ENCODE measurements around the gene PLA2G4C. TPM values are rescaled to one million over a fixed set of nuclear protein-coding genes. Genes with fewer than 3 reads are reported as not detected.

The PLA2G4C gene
- total and polyA plus RNA-seq, 2 donors from 2014 or later = 11.0 to 16.5 TPM

- Histone ChIP-seq H3K9ac (ENCODE audit: low read length in 3 of 3) (no peak overlapping the region), H3K27ac (ENCODE audit: low read depth in 2 of 2, low read length in 2 of 2) (no peak overlapping the region), H3K9me3 (ENCODE audit: control insufficient read depth in 2 of 3, insufficient read depth in 1 of 3, low read length in 3 of 3) (no peaks in the 10 kb centered on the region), H3K27me3 (ENCODE audit: control insufficient read depth, insufficient read depth, low read length) (no peaks in the 10 kb centered on the region), H3K4me3 (ENCODE audit: low read length in 3 of 3) (no peak overlapping the region), H3K4me1 (ENCODE audit: control insufficient read depth in 2 of 3, insufficient read depth in 2 of 3, low read depth in 1 of 3, low read length in 3 of 3) (no peaks in the 10 kb centered on the region), H3K36me3 (ENCODE audit: control insufficient read depth in 2 of 3, insufficient read depth in 3 of 3, low read length in 3 of 3) (no peaks in the 10 kb centered on the region)
- DNase-seq (no peak), FAIRE-seq (no peak)
- intact Hi-C loops (cut with DNase I) = no loop called here
- TF ChIP-seq CTCF (IDR thresholded peaks at IDR 0.05; ENCODE audit: borderline replicate concordance, extremely low read depth, insufficient read depth) = no peak
These were observed 68.6 kb downstream of the PLA2G4C start for GRCh38 chr19:48041877-48042580.

DNA sequence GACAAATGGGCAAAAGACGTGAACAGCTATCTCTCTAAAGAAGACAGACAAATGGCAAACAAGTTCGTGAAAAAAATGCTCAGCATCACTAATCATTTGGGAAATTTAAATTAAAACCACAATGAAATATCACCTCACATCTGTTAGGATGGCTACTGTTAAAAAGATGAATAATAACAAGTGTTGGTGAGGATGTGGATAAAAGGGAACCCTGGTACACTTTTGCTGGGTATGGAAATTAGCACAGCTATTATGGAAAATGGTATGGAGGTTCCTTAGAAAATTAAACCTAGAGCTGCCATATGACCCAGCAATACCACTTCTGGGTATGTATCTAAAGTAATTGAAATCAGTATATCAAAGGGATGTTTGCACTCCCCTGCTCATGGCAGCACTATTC lies 73.9 kb downstream of the PLA2G4C start:
- Histone ChIP-seq H3K27ac (ENCODE audit: low read depth in 2 of 2, low read length in 2 of 2) (no peak overlapping the region), H3K9ac (ENCODE audit: low read length in 3 of 3) (no peak overlapping the region), H3K36me3 (ENCODE audit: control insufficient read depth in 2 of 3, insufficient read depth in 3 of 3, low read length in 3 of 3) (no peaks in the 10 kb centered on the region), H3K27me3 (ENCODE audit: control insufficient read depth, insufficient read depth, low read length) (no peaks in the 10 kb centered on the region), H3K9me3 (ENCODE audit: control insufficient read depth in 2 of 3, insufficient read depth in 1 of 3, low read length in 3 of 3) (peaks cover 0 to 3% (median 0%) of the 10 kb centered on the region in 3 donors), H3K4me3 (ENCODE audit: low read length in 3 of 3) (no peak overlapping the region), H3K4me1 (ENCODE audit: control insufficient read depth in 2 of 3, insufficient read depth in 2 of 3, low read depth in 1 of 3, low read length in 3 of 3) (no peaks in the 10 kb centered on the region)
- no peak for DNase-seq
- TF ChIP-seq CTCF (IDR thresholded peaks at IDR 0.05; ENCODE audit: borderline replicate concordance, extremely low read depth, insufficient read depth) = no peak
- intact Hi-C loops (cut with DNase I) = no loop called here
- no peak for FAIRE-seq

DNA sequence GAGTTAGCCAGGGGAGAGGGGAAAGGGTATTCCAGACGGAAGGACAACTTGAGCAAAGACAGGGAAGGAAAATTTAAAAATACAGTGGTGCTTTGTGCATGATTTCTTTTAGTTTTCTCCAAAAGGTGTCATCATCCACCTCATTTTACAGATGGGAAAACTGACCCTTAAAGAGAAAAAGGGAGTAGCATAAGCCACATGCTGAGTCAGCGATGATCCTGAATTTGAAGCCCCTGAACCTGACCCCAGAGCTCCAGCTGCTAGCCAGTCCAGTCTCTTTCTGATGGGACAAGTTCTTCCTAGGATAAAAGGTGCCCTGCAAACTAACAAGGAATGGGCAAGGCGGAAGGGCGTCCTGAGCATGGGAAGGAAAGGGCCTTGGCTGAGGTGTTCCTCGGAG lies 77.0 kb downstream of the PLA2G4C start:
- no peaks in the 10 kb centered on the region for H3K4me1 ChIP-seq (ENCODE audit: control insufficient read depth in 2 of 3, insufficient read depth in 2 of 3, low read depth in 1 of 3, low read length in 3 of 3)
- H3K9me3 ChIP-seq (ENCODE audit: control insufficient read depth in 2 of 3, insufficient read depth in 1 of 3, low read length in 3 of 3) = peaks cover 0 to 3% (median 0%) of the 10 kb centered on the region in 3 donors
- H3K9ac ChIP-seq (ENCODE audit: low read length in 3 of 3) = no peak overlapping the region
- no peak for DNase-seq
- intact Hi-C loops (cut with DNase I) = no loop called here
- no peak for TF ChIP-seq CTCF (IDR thresholded peaks at IDR 0.05; ENCODE audit: borderline replicate concordance, extremely low read depth, insufficient read depth)
- no peak for FAIRE-seq
- no peak overlapping the region for H3K4me3 ChIP-seq (ENCODE audit: low read length in 3 of 3)
- H3K27me3 ChIP-seq (ENCODE audit: control insufficient read depth, insufficient read depth, low read length) = no peaks in the 10 kb centered on the region
- no peaks in the 10 kb centered on the region for H3K36me3 ChIP-seq (ENCODE audit: control insufficient read depth in 2 of 3, insufficient read depth in 3 of 3, low read length in 3 of 3)
- no peak overlapping the region for H3K27ac ChIP-seq (ENCODE audit: low read depth in 2 of 2, low read length in 2 of 2)

DNA sequence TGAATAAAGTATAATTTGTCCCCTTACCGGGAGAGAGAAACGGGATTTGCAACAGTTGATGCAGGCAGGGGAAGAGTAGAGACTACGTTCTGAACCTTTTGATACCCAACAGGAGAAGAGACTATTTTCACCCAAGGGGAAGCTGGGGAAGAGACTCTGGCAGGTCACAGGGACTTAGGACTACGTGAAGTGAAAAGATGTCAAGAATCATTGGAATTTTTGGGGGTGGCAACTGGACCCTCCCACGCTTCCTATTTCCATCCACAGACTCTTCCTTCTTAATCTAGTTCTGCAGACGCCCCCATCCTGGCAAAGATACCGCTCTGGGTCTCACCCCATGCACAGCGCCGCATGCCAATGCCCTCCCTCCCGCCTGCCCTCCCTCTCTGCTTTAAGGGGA lies 80.5 kb downstream of the PLA2G4C start:
- TF ChIP-seq CTCF (IDR thresholded peaks at IDR 0.05; ENCODE audit: borderline replicate concordance, extremely low read depth, insufficient read depth) = no peak
- Histone ChIP-seq H3K36me3 (ENCODE audit: control insufficient read depth in 2 of 3, insufficient read depth in 3 of 3, low read length in 3 of 3) (no peaks in the 10 kb centered on the region), H3K4me3 (ENCODE audit: low read length in 3 of 3) (no peak overlapping the region), H3K27me3 (ENCODE audit: control insufficient read depth, insufficient read depth, low read length) (no peaks in the 10 kb centered on the region), H3K9me3 (ENCODE audit: control insufficient read depth in 2 of 3, insufficient read depth in 1 of 3, low read length in 3 of 3) (no peaks in the 10 kb centered on the region), H3K27ac (ENCODE audit: low read depth in 2 of 2, low read length in 2 of 2) (no peak overlapping the region), H3K9ac (ENCODE audit: low read length in 3 of 3) (no peak overlapping the region), H3K4me1 (ENCODE audit: control insufficient read depth in 2 of 3, insufficient read depth in 2 of 3, low read depth in 1 of 3, low read length in 3 of 3) (no peaks in the 10 kb centered on the region)
- intact Hi-C loops (cut with DNase I) = no loop called here
- no peak for DNase-seq
- FAIRE-seq = no peak

All from kidney (tissue), 14 donors.